ENCODE measurements around the gene OR10H1.

- TF ChIP-seq CTCF (IDR thresholded peaks at IDR 0.05) (no peak), POLR2A (IDR thresholded peaks at IDR 0.05) (no peak), EP300 (IDR thresholded peaks at IDR 0.05) (no peak), POLR2AphosphoS5 (IDR thresholded peaks at IDR 0.05) (no peak)
Observed at GRCh38 chr19:15850385-15850784, 34.9 kb upstream of the OR10H1 start.
